ENCODE measurements around the gene PDHX.

GRCh38 chr11:34976496-34977088 lies 60.2 kb downstream of the PDHX start:
- TF ChIP-seq CTCF (IDR thresholded peaks at IDR 0.05) (no peak), POLR2A (IDR thresholded peaks at IDR 0.05) (no peak), POLR2AphosphoS5 (IDR thresholded peaks at IDR 0.05) (no peak)

Measured in gastroesophageal sphincter (tissue), 3 donors.